AG04449 (cell line): Measurements from ENCODE around the gene ECHDC1.

ENCODE experiments used
- CTCF ChIA-PET: fragments of 350-600 bp; formaldehyde crosslinking; extraction: SDS; loops from one replicate; lab custom pipeline; 2021; ENCODE audit warnings: antibody characterized with exemption; lab: Yijun Ruan, JAX
- POLR2A ChIA-PET: fragments of 400-600, 350-600 bp; formaldehyde crosslinking; extraction: SDS; loops from one replicate; lab custom pipeline; 2020; ENCODE audit warnings: antibody characterized with exemption, inconsistent platforms; lab: Yijun Ruan, JAX
- DNase-seq: peaks from one replicate; pipeline ENCODE4 v3.0.0-alpha.2; 2010; ENCODE audit warnings: low read depth, low spot score
- H3K4me3 ChIP-seq: 2 replicates; pipeline ENCODE4 v1.5.1; 2011; ENCODE audit warnings: low read depth, mild to moderate bottlenecking, control low read depth, low read length
- CTCF ChIP-seq: IDR thresholded peaks from one replicate; pipeline ENCODE4 v1.5.1; 2011; ENCODE audit warnings: mild to moderate bottlenecking, moderate library complexity, low read length, control low read depth, inconsistent platforms; ENCODE audit not compliant: insufficient read depth; ENCODE audit errors: missing control alignments

The ECHDC1 gene

DNA sequence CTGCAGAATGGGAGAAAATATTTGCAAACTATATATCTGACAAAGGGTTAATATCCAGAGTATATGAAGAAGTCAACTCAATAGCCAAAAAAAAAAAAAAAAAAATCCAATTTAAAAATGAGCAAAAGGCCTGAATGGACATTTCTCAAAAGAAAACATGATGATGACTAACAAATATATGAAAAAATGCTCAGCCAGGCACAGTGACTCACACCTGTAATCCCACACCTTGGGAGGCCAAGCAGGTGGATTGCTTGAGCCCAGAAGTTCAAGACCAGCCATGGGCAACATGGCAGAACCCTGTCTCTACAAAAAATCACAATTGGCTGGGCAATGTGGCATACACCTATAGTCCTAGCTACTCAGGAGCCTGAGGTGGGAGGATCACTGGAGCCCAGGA lies 2.1 kb upstream of the ECHDC1 start:
- ChIA-PET CTCF (no interaction called here), POLR2A (no interaction called here)
- no peak for TF ChIP-seq CTCF
- DNase-seq, result no peak
- H3K4me3 ChIP-seq, result no peak overlapping the region

GRCh38 chr6:127343809-127344659 lies 625 bp upstream of the ECHDC1 start:
- POLR2A ChIA-PET, result interaction anchor here (0.5 to 0.8 kb wide), 3 partner anchors 16 to 77 kb away, joined by 3 read pairs; partner anchors contain the start of gene RNF146

DNA sequence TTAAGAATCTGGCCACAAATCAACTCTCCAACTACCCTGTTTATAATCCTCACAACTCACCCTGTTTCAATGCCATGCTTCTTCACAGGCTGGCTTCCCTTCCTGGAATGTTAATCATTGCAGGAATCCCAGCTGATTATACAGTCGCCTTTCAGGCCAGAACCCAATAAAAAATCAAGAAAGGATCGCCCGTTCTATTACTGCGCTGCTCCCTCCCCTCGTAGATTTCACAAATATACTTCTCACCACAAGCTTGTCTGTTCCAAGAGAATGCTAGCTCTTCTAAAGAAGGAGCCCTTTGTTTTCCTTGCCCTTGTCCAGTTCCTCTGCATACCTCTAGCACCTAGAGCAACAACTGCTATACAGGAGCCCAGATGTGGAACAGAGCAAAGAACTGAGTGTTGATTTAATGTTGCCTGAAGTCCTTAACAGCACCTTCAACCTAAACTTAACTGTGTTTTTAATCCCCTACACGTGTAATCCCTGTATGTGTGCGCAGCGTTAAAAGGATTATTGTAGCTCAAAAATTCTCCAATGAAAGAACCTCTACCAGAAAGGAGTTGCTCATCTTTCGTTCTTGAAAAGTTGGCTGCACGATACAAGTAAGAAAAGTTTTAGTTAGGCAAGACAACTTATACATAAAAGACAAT lies 988 bp downstream of the ECHDC1 start:
- DNase-seq, result no peak
- H3K4me3 ChIP-seq, result peak overlapping the region; percentile 84
- CTCF ChIA-PET, result interaction anchor here (0.8 to 1.9 kb wide), 7 partner anchors 26 to 1551 kb away, joined by 3 to 7 read pairs (median 3); no protein-coding TSS in a partner anchor
- TF ChIP-seq CTCF, result no peak
- POLR2A ChIA-PET, result interaction anchor here (0.9 to 1.5 kb wide), 4 partner anchors 10 to 122 kb away, joined by 3 to 4 read pairs (median 4); partner anchors contain the start of gene RNF146

More at GRCh38 chr6:127343809-127344659, 625 bp upstream of the ECHDC1 start:
- H3K4me3 ChIP-seq, result peak overlapping the region; percentile 84
- DNase-seq, result no peak
- CTCF ChIA-PET, result interaction anchor here (1.5 kb wide), 1 partner anchor 12 kb away, joined by 5 read pairs; no protein-coding TSS in a partner anchor
- no peak for TF ChIP-seq CTCF

GRCh38 chr6:127341471-127342202 lies 1.8 kb downstream of the ECHDC1 start:
- peak overlapping the region; percentile 84 for H3K4me3 ChIP-seq
- DNase-seq, result no peak
- POLR2A ChIA-PET, result interaction anchor here (1.0 to 1.5 kb wide), 3 partner anchors 10 to 123 kb away, joined by 3 to 4 read pairs (median 4); partner anchors contain the start of gene RNF146
- CTCF ChIA-PET, result interaction anchor here (0.8 to 2.2 kb wide), 8 partner anchors 25 to 1550 kb away, joined by 3 to 9 read pairs (median 3); no protein-coding TSS in a partner anchor
- no peak for TF ChIP-seq CTCF

- POLR2A ChIA-PET, result no interaction called here
- TF ChIP-seq CTCF, result no peak
- CTCF ChIA-PET, result interaction anchor here (0.9 to 2.2 kb wide), 2 partner anchors 39 to 176 kb away, joined by 3 to 9 read pairs; no protein-coding TSS in a partner anchor
Measured at GRCh38 chr6:127340171-127340570, 3.2 kb downstream of the ECHDC1 start.

More at GRCh38 chr6:127340171-127340570, 3.2 kb downstream of the ECHDC1 start:
- H3K4me3 ChIP-seq, result no peak overlapping the region
- no peak for DNase-seq
